Parathyroid adenoma (tissue), 2 donors: ENCODE measurements around the gene SLC8A1.

ENCODE experiments used
- H2AFZ ChIP-seq: fragments of 300-600 bp; sonication (generic); one replicate; pipeline ENCODE4 v1.7.0; 2017; ENCODE audit warnings: antibody characterized with exemption, mild to moderate bottlenecking
- H3K27ac ChIP-seq: fragments of 300-600 bp; sonication (generic); one replicate; pipeline ENCODE4 v1.7.0; 2017
- H3K27me3 ChIP-seq: fragments of 300-600 bp; sonication (generic); one replicate; pipeline ENCODE4 v1.7.0; 2017; ENCODE audit warnings: low read length; ENCODE audit not compliant: control insufficient read depth, insufficient read depth
- H3K36me3 ChIP-seq: fragments of 300-600 bp; sonication (generic); one replicate; pipeline ENCODE4 v1.7.0; 2017; ENCODE audit warnings: low read length; ENCODE audit not compliant: control insufficient read depth, insufficient read depth
- H3K4me1 ChIP-seq: fragments of 300-600 bp; sonication (generic); one replicate; pipeline ENCODE4 v1.7.0; 2017; ENCODE audit warnings: control low read depth
- H3K4me2 ChIP-seq: fragments of 300-600 bp; sonication (generic); one replicate; pipeline ENCODE4 v1.7.0; 2017; ENCODE audit warnings: low read length
- H3K4me3 ChIP-seq: fragments of 300-600 bp; sonication (generic); one replicate; pipeline ENCODE4 v1.7.0; 2017; ENCODE audit warnings: low read depth, low read length
- H3K79me2 ChIP-seq: fragments of 300-600 bp; sonication (generic); one replicate; pipeline ENCODE4 v1.7.0; 2017; ENCODE audit warnings: control low read depth
- H3K9ac ChIP-seq: fragments of 300-600 bp; sonication (generic); one replicate; pipeline ENCODE4 v1.7.0; 2017; ENCODE audit warnings: mild to moderate bottlenecking
- H3K9me3 ChIP-seq: fragments of 300-600 bp; sonication (generic); one replicate; pipeline ENCODE4 v1.7.0; 2017; ENCODE audit warnings: low read length; ENCODE audit not compliant: control insufficient read depth
- TF ChIP-seq, protein P1 (sequence below): fragments of 300-600 bp; sonication (generic); IDR thresholded peaks from one replicate; pipeline ENCODE4 v1.7.0; 2017; ENCODE audit warnings: antibody characterized with exemption, mild to moderate bottlenecking
- donor health status: primary hyperparathyroidism.

Gene SLC8A1

DNA sequence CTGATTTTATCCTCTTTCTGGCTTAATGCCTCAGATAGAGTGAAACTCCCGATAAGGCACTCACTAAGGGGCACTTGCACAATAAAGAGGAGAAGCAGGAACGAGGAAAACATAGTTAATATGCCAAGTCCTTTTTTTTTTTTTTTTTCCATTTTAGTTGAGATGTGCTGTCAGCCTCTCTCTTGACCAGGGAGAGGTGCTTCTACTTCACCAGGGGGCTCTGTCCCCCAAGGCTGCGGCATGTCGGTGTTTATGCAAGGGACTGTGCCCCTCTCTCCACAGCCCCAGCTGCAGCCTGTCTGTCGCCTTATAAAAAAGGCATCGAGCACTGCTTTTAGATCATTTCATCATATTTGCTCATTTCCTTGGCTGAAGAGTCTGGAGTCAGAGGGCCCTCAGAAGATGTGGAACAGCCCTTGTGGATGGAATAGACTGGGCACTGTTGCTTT lies 178.1 kb downstream of the SLC8A1 start:
- Histone ChIP-seq H3K9ac (no peak overlapping the region), H3K27me3 (no peaks in the 10 kb centered on the region), H3K36me3 (no peaks in the 10 kb centered on the region), H3K27ac (no peak overlapping the region), H3K9me3 (no peaks in the 10 kb centered on the region), H3K4me2 (no peak overlapping the region), H2AFZ (no peak overlapping the region), H3K79me2 (no peaks in the 10 kb centered on the region), H3K4me3 (no peak overlapping the region), H3K4me1 (no peaks in the 10 kb centered on the region)
- TF ChIP-seq, protein P1, sequence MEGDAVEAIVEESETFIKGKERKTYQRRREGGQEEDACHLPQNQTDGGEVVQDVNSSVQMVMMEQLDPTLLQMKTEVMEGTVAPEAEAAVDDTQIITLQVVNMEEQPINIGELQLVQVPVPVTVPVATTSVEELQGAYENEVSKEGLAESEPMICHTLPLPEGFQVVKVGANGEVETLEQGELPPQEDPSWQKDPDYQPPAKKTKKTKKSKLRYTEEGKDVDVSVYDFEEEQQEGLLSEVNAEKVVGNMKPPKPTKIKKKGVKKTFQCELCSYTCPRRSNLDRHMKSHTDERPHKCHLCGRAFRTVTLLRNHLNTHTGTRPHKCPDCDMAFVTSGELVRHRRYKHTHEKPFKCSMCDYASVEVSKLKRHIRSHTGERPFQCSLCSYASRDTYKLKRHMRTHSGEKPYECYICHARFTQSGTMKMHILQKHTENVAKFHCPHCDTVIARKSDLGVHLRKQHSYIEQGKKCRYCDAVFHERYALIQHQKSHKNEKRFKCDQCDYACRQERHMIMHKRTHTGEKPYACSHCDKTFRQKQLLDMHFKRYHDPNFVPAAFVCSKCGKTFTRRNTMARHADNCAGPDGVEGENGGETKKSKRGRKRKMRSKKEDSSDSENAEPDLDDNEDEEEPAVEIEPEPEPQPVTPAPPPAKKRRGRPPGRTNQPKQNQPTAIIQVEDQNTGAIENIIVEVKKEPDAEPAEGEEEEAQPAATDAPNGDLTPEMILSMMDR = no peak

DNA sequence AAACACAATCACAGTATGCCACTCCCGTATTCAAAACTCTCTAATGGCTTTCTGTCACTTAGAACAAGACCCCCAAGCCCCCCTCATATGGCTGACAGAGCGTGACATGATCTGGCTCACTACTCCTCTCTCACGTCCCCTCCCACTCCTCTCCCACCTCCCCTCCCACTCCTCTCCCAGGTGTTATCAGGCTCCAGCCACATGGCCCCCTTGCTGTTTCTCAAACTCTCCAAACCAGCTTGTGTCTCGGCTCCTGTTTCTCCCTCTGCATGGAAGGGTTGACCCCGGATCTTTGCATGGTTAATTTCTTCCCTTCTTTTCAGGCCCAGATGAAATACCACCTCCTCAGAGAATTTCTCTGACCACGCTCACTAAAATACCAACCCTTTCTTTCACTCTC lies 180.8 kb downstream of the SLC8A1 start:
- no peaks in the 10 kb centered on the region for H3K9me3 ChIP-seq
- no peak overlapping the region for H2AFZ ChIP-seq
- no peaks in the 10 kb centered on the region for H3K27me3 ChIP-seq
- no peak overlapping the region for H3K9ac ChIP-seq
- no peaks in the 10 kb centered on the region for H3K4me1 ChIP-seq
- TF ChIP-seq, protein P1 = no peak
- H3K27ac ChIP-seq = no peak overlapping the region
- H3K4me2 ChIP-seq = no peak overlapping the region
- no peaks in the 10 kb centered on the region for H3K79me2 ChIP-seq
- no peak overlapping the region for H3K4me3 ChIP-seq
- no peaks in the 10 kb centered on the region for H3K36me3 ChIP-seq

DNA sequence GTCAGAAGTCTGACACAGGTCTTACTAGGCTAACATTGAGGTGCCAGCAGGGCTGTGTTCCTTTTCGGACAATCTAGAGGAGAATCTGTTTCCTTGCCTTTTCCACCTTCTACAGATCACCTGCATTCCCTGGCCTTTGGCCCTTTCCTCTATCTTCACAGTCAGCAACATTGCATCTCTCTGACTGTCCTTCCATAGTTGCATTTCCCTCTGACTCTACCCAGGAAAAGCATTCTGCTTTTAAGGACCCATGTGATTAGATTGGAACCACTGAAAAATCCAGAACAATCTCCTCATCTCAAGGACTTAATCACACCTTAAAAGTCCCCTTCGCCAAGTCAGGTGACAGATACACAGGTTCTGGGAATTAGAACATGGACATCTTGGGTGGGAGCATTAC lies 181.5 kb downstream of the SLC8A1 start:
- H3K79me2 ChIP-seq = no peaks in the 10 kb centered on the region
- H3K4me1 ChIP-seq = no peaks in the 10 kb centered on the region
- TF ChIP-seq, protein P1 = no peak
- no peak overlapping the region for H3K4me2 ChIP-seq
- H3K9me3 ChIP-seq = no peaks in the 10 kb centered on the region
- H3K9ac ChIP-seq = no peak overlapping the region
- H2AFZ ChIP-seq = no peak overlapping the region
- no peak overlapping the region for H3K4me3 ChIP-seq
- no peak overlapping the region for H3K27ac ChIP-seq
- no peaks in the 10 kb centered on the region for H3K27me3 ChIP-seq
- no peaks in the 10 kb centered on the region for H3K36me3 ChIP-seq

DNA sequence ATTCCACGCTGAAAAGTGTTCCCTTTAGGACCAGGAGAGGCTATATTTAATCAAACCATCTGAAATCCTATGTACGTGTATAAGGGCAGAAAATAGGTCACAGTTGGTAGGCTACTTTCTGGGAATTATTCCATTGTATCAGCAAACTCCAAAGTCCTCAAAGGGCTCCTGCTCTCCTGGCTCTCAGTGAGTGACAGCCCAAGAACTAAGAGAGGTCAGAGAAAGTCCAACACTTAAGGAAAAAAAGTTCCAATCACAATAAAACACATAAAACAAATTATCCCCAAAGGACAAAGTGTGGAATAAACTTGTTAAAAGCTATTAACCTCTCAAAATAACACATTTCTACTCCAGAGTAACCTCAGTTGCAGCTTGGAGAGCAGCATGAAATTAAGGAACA lies 183.3 kb downstream of the SLC8A1 start:
- Histone ChIP-seq H3K4me2 (no peak overlapping the region), H3K27ac (no peak overlapping the region), H3K9me3 (no peaks in the 10 kb centered on the region), H3K4me3 (no peak overlapping the region), H3K27me3 (no peaks in the 10 kb centered on the region), H2AFZ (no peak overlapping the region), H3K79me2 (no peaks in the 10 kb centered on the region), H3K4me1 (no peaks in the 10 kb centered on the region), H3K9ac (no peak overlapping the region), H3K36me3 (no peaks in the 10 kb centered on the region)
- TF ChIP-seq, protein P1 = no peak

DNA sequence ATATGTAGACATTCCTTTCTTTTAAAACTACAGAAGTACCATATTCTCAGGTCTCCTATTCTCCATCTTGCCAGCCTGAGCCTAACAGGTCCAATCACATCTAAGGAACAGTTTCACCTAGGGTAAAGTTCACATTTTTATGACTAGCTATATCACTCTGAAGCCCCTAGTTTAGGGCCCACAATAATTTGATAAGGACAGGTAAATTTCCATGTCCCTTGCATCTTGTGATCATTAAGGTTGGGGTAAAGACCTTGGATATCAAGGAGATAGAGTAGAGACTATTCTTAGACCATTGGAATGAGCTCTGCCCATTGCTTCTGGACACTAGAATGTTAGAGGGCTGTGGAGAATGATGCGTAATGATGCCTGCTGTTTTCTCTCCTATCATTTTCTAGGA lies 185.7 kb downstream of the SLC8A1 start:
- Histone ChIP-seq H3K27me3 (no peaks in the 10 kb centered on the region), H3K79me2 (no peaks in the 10 kb centered on the region), H3K9me3 (no peaks in the 10 kb centered on the region), H3K4me3 (no peak overlapping the region), H3K36me3 (no peaks in the 10 kb centered on the region), H3K4me1 (no peaks in the 10 kb centered on the region), H3K4me2 (no peak overlapping the region), H3K27ac (no peak overlapping the region), H2AFZ (no peak overlapping the region), H3K9ac (no peak overlapping the region)
- TF ChIP-seq, protein P1 = no peak
